Transverse colon (tissue), 4 donors: Measurements from ENCODE around the gene RAMP3. TPM values are rescaled to one million over a fixed set of nuclear protein-coding genes. Genes with fewer than 3 reads are reported as not detected.

ENCODE experiments used
- DNase-seq: peaks from one replicate; pipeline ENCODE4 v3.0.0-alpha.2; 2019
- H3K27ac ChIP-seq, 4 donors: fragments of 200-600 bp; sonication (generic); 2 replicates each; pipeline ENCODE4 v1.5.1; 2016 to 2018; ENCODE audit warnings: inconsistent platforms in 4 of 4
- H3K27me3 ChIP-seq: fragments of 200-600 bp; sonication (generic); 2 replicates; pipeline ENCODE4 v1.5.1; 2017; ENCODE audit warnings: inconsistent platforms
- H3K36me3 ChIP-seq, 4 donors: fragments of 200-600 bp; sonication (generic); 2 replicates each; pipeline ENCODE4 v1.5.1; 2017 to 2019; ENCODE audit warnings: inconsistent platforms in 4 of 4
- H3K4me1 ChIP-seq, 4 donors: fragments of 200-600 bp; sonication (generic); 2 replicates each; pipeline ENCODE4 v1.5.1; 2017 to 2020; ENCODE audit warnings: inconsistent platforms in 4 of 4
- H3K4me3 ChIP-seq, 4 donors: fragments of 200-600 bp; sonication (generic); 1 replicate in 1 of 4; 2 replicates in 3 of 4; pipeline versions ENCODE4 v1.5.1 to v1.6.1; 2017 to 2019; ENCODE audit warnings: inconsistent platforms in 4 of 4
- H3K9me3 ChIP-seq, 2 donors: fragments of 200-600 bp; sonication (generic); 2 replicates each; pipeline ENCODE4 v1.5.1; 2017 to 2019; ENCODE audit warnings: inconsistent platforms in 2 of 2
- EP300 ChIP-seq: sonication (generic); formaldehyde crosslinking; IDR thresholded peaks from one replicate; pipeline ENCODE4 v1.6.1; 2017; ENCODE audit warnings: antibody characterized with exemption, low read depth
- POLR2A ChIP-seq: fragments of 450-650 bp; IDR thresholded peaks from one replicate; pipeline ENCODE4 v1.6.1; 2016; ENCODE audit warnings: antibody characterized with exemption, mild to moderate bottlenecking, moderate library complexity
- POLR2AphosphoS5 ChIP-seq, 3 donors: sonication (generic); formaldehyde crosslinking; IDR thresholded peaks; one replicate each; pipeline ENCODE4 v1.6.1; 2016; ENCODE audit warnings: antibody characterized with exemption in 3 of 3
- WGBS, 2 donors: methylation state at CpG; one replicate each; pipeline ENCODE4 v1.1.5; 2018; ENCODE audit warnings: low coverage in 1 of 2; 5-methylcytosine and 5-hydroxymethylcytosine counted together
- in situ Hi-C, 4 donors: fragments of 200-750 bp; cut with MboI; loops; one replicate each; pipeline versions ENCODE4 v1.15.0 to v1.15.1; 2017; ENCODE audit warnings: low sequenced_read_pairs in 3 of 4, low pct_ligation_motif_present in 1 of 4, low pct_unique_long_range_greater_than_20kb in 1 of 4
- intact Hi-C: fragments of 100-400 bp; cut with DNase I; formaldehyde crosslinking; loops from one replicate; pipeline ENCODE4 v1.15.1; 2023; ENCODE audit warnings: low total_unique reads
- total RNA-seq, 4 donors: library from RNA; depleted of rRNA; stranded (reverse); fragments of >200 nt; gene quantifications; one replicate each; pipeline ENCODE4 v1.1.0, GENCODE V29; 2016
- TF ChIP-seq, protein P1 (sequence below), 5 experiments: fragments of 200-600 bp in 3 of 5; fragments of 450-650 bp in 2 of 5; sonication (generic) in 3 of 5; IDR thresholded peaks; 1 replicate in 2 of 5; 2 replicates in 3 of 5; pipeline ENCODE4 v1.5.1; 2016 to 2017; ENCODE audit warnings: antibody characterized with exemption in 5 of 5, inconsistent platforms in 3 of 5, mild to moderate bottlenecking in 2 of 5, moderate library complexity in 1 of 5

Gene RAMP3
- total RNA-seq, 4 donors from 2014 or later, result 6.4 to 25.1 (median 15.2) TPM

DNA sequence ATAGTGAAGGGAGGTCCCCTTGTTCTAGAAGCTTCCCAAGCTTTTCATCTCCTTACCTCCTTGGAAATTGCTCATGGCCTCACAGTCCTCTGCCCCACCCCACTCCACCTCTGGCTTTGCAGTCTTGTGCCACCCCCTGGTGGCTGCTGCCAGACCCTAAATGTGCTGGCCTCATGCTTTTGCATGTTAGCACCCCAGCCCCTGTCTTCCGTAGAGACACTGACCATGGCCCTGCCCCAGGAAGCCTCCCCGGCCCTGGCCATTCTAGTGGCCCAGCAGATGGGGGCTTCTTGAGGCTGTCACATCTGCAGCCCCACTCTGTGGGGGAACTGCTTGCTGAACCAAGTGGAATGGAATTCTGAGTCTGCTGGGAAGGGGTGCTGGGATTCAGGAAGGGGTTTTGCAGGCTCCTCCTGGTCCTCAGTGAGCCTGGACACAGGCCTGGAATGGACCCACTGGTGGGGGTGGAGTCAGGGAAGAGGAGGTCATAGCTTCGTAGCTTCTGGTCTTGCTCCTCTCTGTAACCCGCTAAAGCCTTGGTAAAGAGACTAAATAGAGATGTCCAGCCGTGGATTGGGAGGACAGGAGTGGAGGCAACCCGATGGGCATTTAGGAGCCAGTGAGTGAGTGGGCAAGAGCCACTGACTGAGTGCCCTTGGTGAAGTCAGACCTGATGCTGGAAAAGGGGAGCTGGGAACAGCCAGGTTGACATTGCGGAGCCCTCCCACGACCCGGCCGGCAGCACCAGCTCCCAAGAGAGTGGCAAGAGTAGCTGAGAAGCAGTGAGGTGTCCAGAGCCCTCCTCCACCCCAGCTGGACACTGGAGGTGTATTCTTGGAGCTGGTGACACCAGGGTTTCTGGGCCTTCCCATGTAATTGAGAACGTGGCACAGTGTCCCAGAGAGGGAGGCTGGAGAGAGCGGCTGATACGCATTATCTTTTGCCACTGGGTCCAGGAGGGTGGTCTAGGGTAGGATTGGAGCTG, 20.9 kb downstream of the RAMP3 start:
- H3K9me3 ChIP-seq, result no peaks in the 10 kb centered on the region
- in situ Hi-C loops (no loop called here), intact Hi-C loops (no loop called here)
- no peak for DNase-seq
- H3K36me3 ChIP-seq, result no peaks in the 10 kb centered on the region
- TF ChIP-seq POLR2AphosphoS5 (IDR thresholded peaks at IDR 0.05) (no peak), POLR2A (no peak), EP300 (no peak)
- TF ChIP-seq, protein P1, sequence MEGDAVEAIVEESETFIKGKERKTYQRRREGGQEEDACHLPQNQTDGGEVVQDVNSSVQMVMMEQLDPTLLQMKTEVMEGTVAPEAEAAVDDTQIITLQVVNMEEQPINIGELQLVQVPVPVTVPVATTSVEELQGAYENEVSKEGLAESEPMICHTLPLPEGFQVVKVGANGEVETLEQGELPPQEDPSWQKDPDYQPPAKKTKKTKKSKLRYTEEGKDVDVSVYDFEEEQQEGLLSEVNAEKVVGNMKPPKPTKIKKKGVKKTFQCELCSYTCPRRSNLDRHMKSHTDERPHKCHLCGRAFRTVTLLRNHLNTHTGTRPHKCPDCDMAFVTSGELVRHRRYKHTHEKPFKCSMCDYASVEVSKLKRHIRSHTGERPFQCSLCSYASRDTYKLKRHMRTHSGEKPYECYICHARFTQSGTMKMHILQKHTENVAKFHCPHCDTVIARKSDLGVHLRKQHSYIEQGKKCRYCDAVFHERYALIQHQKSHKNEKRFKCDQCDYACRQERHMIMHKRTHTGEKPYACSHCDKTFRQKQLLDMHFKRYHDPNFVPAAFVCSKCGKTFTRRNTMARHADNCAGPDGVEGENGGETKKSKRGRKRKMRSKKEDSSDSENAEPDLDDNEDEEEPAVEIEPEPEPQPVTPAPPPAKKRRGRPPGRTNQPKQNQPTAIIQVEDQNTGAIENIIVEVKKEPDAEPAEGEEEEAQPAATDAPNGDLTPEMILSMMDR (IDR thresholded peaks at IDR 0.05), result no peak
- no peaks in the 10 kb centered on the region for H3K27me3 ChIP-seq
- H3K4me3 ChIP-seq, result no peak overlapping the region
- no peaks in the 10 kb centered on the region for H3K4me1 ChIP-seq
- 77 to 83% methylated on average over 4 to 13 of the region's 13 CpGs for WGBS, 2 donors
- H3K27ac ChIP-seq, result no peak overlapping the region

DNA sequence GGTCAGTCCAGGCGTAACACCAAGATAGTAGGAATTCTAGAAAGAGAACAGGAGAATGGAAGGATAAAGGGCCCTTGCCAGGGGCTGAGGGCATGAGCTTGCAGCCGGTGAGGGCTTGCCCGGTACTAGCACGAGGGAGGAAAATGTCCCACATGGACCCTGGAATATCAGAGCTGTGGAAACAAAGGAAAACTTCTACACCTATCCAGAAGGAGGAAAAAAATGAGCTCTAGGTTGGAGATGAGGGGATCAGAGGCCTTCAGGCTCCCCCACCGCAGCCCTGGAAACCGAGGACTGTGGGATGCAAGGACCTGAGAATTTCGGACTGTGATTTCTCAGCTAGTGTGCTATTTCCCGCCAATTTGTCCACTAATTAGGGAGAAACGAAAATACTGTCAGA, 22.1 kb downstream of the RAMP3 start:
- 78 to 90% methylated on average over 4 to 9 of the region's 9 CpGs for WGBS, 2 donors
- intact Hi-C loops, result no loop called here
- H3K4me3 ChIP-seq, result no peak overlapping the region
- H3K27ac ChIP-seq, result no peak overlapping the region
- TF ChIP-seq, protein P1 (IDR thresholded peaks at IDR 0.05), result no peak
- no peak for TF ChIP-seq POLR2AphosphoS5 (IDR thresholded peaks at IDR 0.05)
- no peak for TF ChIP-seq EP300
- no peak for DNase-seq
- H3K9me3 ChIP-seq, result no peaks in the 10 kb centered on the region
- H3K4me1 ChIP-seq, result no peaks in the 10 kb centered on the region
- H3K27me3 ChIP-seq, result no peaks in the 10 kb centered on the region
- no peaks in the 10 kb centered on the region for H3K36me3 ChIP-seq
- in situ Hi-C loops, result no loop called here

DNA sequence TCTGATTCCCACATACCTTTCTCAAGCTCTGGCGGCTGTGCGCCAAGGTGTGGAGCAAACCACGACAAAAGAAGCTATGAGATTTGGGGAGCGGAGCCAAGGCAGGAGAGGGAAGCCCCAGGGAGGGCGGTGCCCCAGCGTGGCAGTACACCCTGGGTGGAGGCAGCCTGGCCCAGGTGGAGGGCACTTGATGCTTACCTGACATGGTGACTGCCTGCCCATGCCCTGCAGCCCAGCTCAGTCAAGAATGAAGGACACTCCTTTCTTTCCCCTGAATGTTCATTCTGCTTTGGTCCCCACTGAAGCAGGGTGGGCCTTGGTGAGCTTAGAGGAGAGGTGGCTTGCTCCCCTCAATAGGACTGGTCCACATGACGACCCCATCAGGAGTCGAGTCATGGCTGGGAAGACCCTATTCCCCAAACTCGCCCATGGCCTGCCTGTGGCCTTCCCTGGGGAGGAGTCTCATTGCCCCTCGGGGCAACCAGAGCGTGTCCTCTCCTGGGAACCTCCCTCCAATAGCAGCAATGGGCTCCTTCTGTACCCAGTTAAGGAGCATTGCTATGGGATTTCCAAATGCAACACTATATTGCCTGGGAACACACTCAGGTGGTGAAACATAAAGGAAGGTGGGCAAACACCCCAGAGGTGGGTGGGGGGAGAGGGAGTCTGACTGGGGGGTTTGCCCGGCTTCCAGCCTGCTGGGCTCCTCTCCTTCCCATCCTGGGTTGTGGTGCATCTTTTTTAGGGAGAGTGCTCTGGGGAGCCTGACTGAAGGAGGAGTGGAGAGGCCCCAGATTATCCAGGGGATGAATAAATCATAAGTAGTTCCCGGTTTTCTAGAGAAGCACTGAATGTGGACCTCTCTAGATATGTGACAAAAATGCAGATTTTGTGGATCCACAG, 22.7 kb downstream of the RAMP3 start:
- TF ChIP-seq, protein P1 (IDR thresholded peaks at IDR 0.05), result no peak
- TF ChIP-seq EP300 (no peak), POLR2AphosphoS5 (IDR thresholded peaks at IDR 0.05) (no peak), POLR2A (no peak)
- Histone ChIP-seq H3K9me3 (no peaks in the 10 kb centered on the region), H3K27me3 (no peaks in the 10 kb centered on the region), H3K36me3 (no peaks in the 10 kb centered on the region), H3K27ac (no peak overlapping the region), H3K4me3 (no peak overlapping the region), H3K4me1 (no peaks in the 10 kb centered on the region)
- in situ Hi-C loops, result no loop called here
- intact Hi-C loops, result no loop called here
- WGBS, 2 donors, result 68 to 92% methylated on average over 1 to 13 of the region's 13 CpGs
- DNase-seq, result no peak
